HepG2 (cell line): ENCODE measurements around the gene TAT. TPM values are rescaled to one million over a fixed set of nuclear protein-coding genes. Genes with fewer than 3 reads are reported as not detected.

Source experiments
- ATF2 ChIP-seq: sonication (generic); formaldehyde crosslinking; IDR thresholded peaks from 2 replicates; pipeline ENCODE4 v1.4.0; 2020; ENCODE audit warnings: missing genetic modification reagents
- FOXA1 ChIP-seq, 2 experiments: fragments of 450-650 bp in 1 of 2; sonication (generic) in 1 of 2; formaldehyde crosslinking in 1 of 2; IDR thresholded peaks; 2 replicates each; pipeline versions ENCODE4 v1.4.0 to v1.6.1; 2016 to 2020; ENCODE audit warnings: missing genetic modification reagents in 1 of 2
- KDM3A ChIP-seq: IDR thresholded peaks from 2 replicates; pipeline ENCODE4 v1.6.1; 2018; ENCODE audit warnings: low read depth, missing compliant biosample characterization
- MED1 ChIP-seq: sonication (generic); formaldehyde crosslinking; IDR thresholded peaks from 2 replicates; pipeline ENCODE4 v1.4.0; 2020; ENCODE audit warnings: missing genetic modification reagents
- MIXL1 ChIP-seq: IDR thresholded peaks from 2 replicates; pipeline ENCODE4 v1.6.1; 2016
- NCOA1 ChIP-seq: sonication (generic); formaldehyde crosslinking; IDR thresholded peaks from 2 replicates; pipeline ENCODE4 v1.9.0; 2021; ENCODE audit warnings: missing genetic modification reagents
- POLR2AphosphoS5 ChIP-seq: IDR thresholded peaks from 2 replicates; pipeline ENCODE4 v1.6.1; 2012; ENCODE audit warnings: low read depth, low read length
- SNAPC4 ChIP-seq: sonication (generic); formaldehyde crosslinking; IDR thresholded peaks from 2 replicates; pipeline ENCODE4 v1.4.0; 2020; ENCODE audit warnings: mild to moderate bottlenecking, missing genetic modification reagents
- ZFP1 ChIP-seq: IDR thresholded peaks from 2 replicates; pipeline ENCODE4 v1.6.1; 2016
- ZNF10 ChIP-seq: sonication (generic); formaldehyde crosslinking; IDR thresholded peaks from 2 replicates; pipeline ENCODE4 v1.4.0; 2020; ENCODE audit warnings: mild to moderate bottlenecking, low read depth, missing genetic modification reagents, borderline replicate concordance
- polyA plus RNA-seq, 8 experiments: library from polyadenylated mRNA; depleted of rRNA in 3 of 8; stranded (reverse) in 7 of 8; unstranded in 1 of 8; fragments of >200 nt; fragmentation: Illumina TruSeq in 4 of 8; extraction: Trizol in 4 of 8; gene quantifications; 2 replicates each; pipeline versions ENCODE4 v1.2.1 to v1.2.3, GENCODE V29; 2011 to 2016; ENCODE audit warnings: low read depth in 4 of 8, missing spikeins in 1 of 8, mixed read lengths in 1 of 8; ENCODE audit not compliant: insufficient read depth in 1 of 8
- total RNA-seq, 5 experiments: library from RNA; depleted of rRNA; stranded (reverse); fragments of >200 nt; fragmentation: Illumina TruSeq; extraction: Trizol; gene quantifications; 2 replicates each; pipeline ENCODE4 v1.2.3, GENCODE V29; 2016; ENCODE audit warnings: low read depth in 1 of 5

Gene TAT
- total and polyA plus RNA-seq, 2 of the 13 experiments (the other 11 are each of a cell fraction or from before 2014, with no cell fraction given): 1.6 to 5.8 TPM

GRCh38 chr16:71565812-71566700 is 10.8 kb downstream of the TAT start (continued):
- peak; percentile 9; the same call in 1 of the 2 replicates for TF ChIP-seq SNAPC4 (CRISPR knock-in tag)
- peak; percentile 58 for TF ChIP-seq MED1 (CRISPR knock-in tag)
- TF ChIP-seq ZFP1: 0 out of 2 replicates have a peak, but pooled peaks have one; percentile 11
- TF ChIP-seq ATF2 (CRISPR knock-in tag): 0 out of 2 replicates have a peak, but pooled peaks have one; percentile 12
- no peak for TF ChIP-seq NCOA1 (CRISPR knock-in tag)
- 0 out of 2 replicates have a peak, but pooled peaks have one; percentile 10 for TF ChIP-seq KDM3A (CRISPR knock-in tag)
- peak; percentile 16; the same call in 1 of the 2 replicates for TF ChIP-seq POLR2AphosphoS5
- TF ChIP-seq MIXL1: no peak
- no peak for TF ChIP-seq ZNF10 (CRISPR knock-in tag)
- TF ChIP-seq FOXA1 (IDR thresholded peaks at IDR 0.05): no peak
- peak; percentile 22; the same call in 1 of the 2 replicates for TF ChIP-seq FOXA1 (CRISPR knock-in tag; IDR thresholded peaks at IDR 0.05)
